KMS-11 (cell line): Measurements from ENCODE around the gene ACER3.
"Not testable (repeated sequence)": the region's sequence is repeated elsewhere in the genome, so short reads cannot be mapped to it uniquely, and the experiment has no call there.

Source experiments
- H2AFZ ChIP-seq: fragments of 200-600 bp; sonication (generic); 2 replicates; pipeline ENCODE4 v1.6.1; 2016; ENCODE audit warnings: antibody characterized with exemption, mixed run types, low read depth
- H3K27ac ChIP-seq: fragments of 200-600 bp; sonication (generic); 2 replicates; pipeline ENCODE4 v1.6.1; 2016; ENCODE audit warnings: mild to moderate bottlenecking, mixed run types
- H3K27me3 ChIP-seq: fragments of 200-600 bp; sonication (generic); 2 replicates; pipeline ENCODE4 v1.6.1; 2017; ENCODE audit warnings: mild to moderate bottlenecking, low read depth, mixed run types, moderate library complexity; ENCODE audit not compliant: insufficient read depth
- H3K36me3 ChIP-seq: fragments of 200-600 bp; sonication (generic); 2 replicates; pipeline ENCODE4 v1.6.1; 2017; ENCODE audit warnings: mild to moderate bottlenecking, mixed run types; ENCODE audit not compliant: insufficient read depth
- H3K4me1 ChIP-seq: fragments of 200-600 bp; sonication (generic); 2 replicates; pipeline ENCODE4 v1.6.1; 2016; ENCODE audit warnings: mild to moderate bottlenecking, low read depth, mixed run types; ENCODE audit not compliant: poor library complexity, severe bottlenecking
- H3K4me2 ChIP-seq: fragments of 200-600 bp; sonication (generic); 2 replicates; pipeline ENCODE4 v1.7.0; 2016; ENCODE audit warnings: mild to moderate bottlenecking, mixed run types
- H3K4me3 ChIP-seq: fragments of 200-600 bp; sonication (generic); IDR thresholded peaks from 2 replicates; pipeline ENCODE4 v1.6.1; 2017; ENCODE audit warnings: low read depth, low read length, mixed read lengths; ENCODE audit not compliant: insufficient read depth
- H3K79me2 ChIP-seq: fragments of 200-600 bp; sonication (generic); 2 replicates; pipeline ENCODE4 v1.6.1; 2016; ENCODE audit warnings: low read depth, mixed run types; ENCODE audit not compliant: insufficient read depth
- H3K9ac ChIP-seq: fragments of 200-600 bp; sonication (generic); 2 replicates; pipeline ENCODE4 v1.6.1; 2016; ENCODE audit warnings: mild to moderate bottlenecking, mixed run types
- H4K20me1 ChIP-seq: fragments of 200-600 bp; sonication (generic); 2 replicates; pipeline ENCODE4 v1.6.1; 2016; ENCODE audit warnings: mild to moderate bottlenecking, mixed run types; ENCODE audit not compliant: insufficient read depth
- TF ChIP-seq, protein P1 (sequence below): fragments of 200-600 bp; sonication (generic); conservative IDR thresholded peaks from 2 replicates; pipeline ENCODE4 v1.6.1; 2017; ENCODE audit warnings: low read depth, mild to moderate bottlenecking, antibody characterized with exemption, low read length, moderate library complexity, mixed read lengths

ACER3 gene

DNA sequence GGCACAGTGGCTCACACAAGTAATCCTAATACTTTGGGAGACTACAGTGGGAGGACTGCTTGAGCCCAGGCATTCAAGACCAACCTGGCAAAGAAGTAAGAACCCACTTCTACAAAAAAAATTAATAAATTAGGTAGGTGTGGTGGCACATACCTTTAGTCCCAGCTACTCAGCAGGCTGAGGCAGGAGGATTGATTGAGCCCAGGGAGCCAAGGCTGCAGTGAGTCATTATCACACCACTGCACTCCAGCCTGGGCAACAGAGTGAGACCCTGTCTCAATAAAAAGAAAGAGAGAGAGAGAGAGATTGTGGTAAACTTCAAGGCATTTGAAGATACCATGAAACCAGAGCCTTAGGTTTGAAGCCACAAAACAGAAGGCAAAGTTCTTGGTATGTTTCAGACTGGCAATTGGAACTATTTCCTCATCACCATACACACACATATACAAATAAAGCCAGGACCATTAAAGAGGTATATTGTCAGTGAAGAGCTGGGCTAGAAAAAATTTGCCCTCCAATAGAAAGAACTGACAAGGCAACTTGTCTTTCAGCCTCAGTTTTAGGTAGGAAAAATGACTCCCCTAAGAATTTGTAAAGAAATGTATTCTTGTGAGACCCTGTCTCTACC lies 148.9 kb downstream of the ACER3 start:
- Histone ChIP-seq H3K27me3 (no peaks in the 10 kb centered on the region), H3K4me2 (no peak overlapping the region), H3K36me3 (no peaks in the 10 kb centered on the region), H3K27ac (no peak overlapping the region), H3K4me1 (no peaks in the 10 kb centered on the region), H3K4me3 (no peak overlapping the region), H2AFZ (no peak overlapping the region), H4K20me1 (no peaks in the 10 kb centered on the region), H3K9ac (no peak overlapping the region), H3K79me2 (no peaks in the 10 kb centered on the region)
- TF ChIP-seq, protein P1, sequence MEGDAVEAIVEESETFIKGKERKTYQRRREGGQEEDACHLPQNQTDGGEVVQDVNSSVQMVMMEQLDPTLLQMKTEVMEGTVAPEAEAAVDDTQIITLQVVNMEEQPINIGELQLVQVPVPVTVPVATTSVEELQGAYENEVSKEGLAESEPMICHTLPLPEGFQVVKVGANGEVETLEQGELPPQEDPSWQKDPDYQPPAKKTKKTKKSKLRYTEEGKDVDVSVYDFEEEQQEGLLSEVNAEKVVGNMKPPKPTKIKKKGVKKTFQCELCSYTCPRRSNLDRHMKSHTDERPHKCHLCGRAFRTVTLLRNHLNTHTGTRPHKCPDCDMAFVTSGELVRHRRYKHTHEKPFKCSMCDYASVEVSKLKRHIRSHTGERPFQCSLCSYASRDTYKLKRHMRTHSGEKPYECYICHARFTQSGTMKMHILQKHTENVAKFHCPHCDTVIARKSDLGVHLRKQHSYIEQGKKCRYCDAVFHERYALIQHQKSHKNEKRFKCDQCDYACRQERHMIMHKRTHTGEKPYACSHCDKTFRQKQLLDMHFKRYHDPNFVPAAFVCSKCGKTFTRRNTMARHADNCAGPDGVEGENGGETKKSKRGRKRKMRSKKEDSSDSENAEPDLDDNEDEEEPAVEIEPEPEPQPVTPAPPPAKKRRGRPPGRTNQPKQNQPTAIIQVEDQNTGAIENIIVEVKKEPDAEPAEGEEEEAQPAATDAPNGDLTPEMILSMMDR, result no peak

DNA sequence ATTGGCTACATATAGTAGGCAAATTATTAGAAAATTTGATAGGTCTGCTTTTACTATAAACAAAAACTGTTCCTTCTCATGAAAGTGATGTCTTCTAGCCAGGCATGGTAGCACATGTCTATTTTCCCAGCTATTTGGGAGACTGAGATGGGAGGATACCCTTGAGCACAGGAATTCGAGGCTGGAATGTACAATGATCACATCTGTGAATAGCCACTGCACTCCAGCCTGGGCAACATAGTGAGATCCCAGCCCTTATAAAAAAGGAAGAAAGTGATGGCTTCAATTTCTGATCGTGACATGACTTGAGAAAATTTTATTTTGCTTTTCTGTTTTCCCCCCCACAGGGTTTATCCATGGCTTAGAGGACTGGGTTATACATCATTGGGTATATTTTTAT lies 154.0 kb downstream of the ACER3 start:
- TF ChIP-seq, protein P1, result no peak
- Histone ChIP-seq H3K36me3 (no peaks in the 10 kb centered on the region), H3K4me2 (no peak overlapping the region), H3K4me3 (no peak overlapping the region), H3K9ac (no peak overlapping the region), H2AFZ (no peak overlapping the region), H3K4me1 (no peaks in the 10 kb centered on the region), H3K27ac (no peak overlapping the region), H3K27me3 (no peaks in the 10 kb centered on the region), H3K79me2 (no peaks in the 10 kb centered on the region), H4K20me1 (no peaks in the 10 kb centered on the region)

DNA sequence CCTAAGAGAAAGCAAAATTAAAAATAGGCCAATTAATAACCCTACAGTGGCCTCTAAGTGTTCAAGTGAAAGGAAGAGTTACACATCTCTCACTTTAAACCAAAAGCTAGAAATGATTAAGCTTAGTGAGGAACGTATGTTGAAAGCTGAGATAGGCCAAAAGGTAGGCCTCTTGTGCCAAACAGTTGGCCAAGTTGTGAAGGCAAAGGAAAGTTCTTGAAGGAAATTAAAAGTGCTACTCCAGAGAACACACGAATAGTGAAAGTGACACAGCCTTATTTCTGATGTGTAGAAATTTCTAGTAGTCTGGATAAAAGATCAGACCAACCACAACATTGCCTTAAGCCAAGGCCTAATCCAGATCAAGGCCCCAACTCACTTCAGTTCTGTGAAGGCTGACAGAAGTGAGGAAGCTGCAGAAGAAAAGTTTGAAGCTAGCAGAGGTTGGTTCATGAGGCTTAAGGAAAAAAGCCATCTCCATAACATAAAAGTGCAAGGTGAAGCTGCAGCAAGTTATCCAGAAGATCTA lies 157.7 kb downstream of the ACER3 start:
- H3K36me3 ChIP-seq, H3K4me2 ChIP-seq, H3K79me2 ChIP-seq, H3K4me1 ChIP-seq, H3K27me3 ChIP-seq, H3K9ac ChIP-seq, H2AFZ ChIP-seq, H3K4me3 ChIP-seq, H4K20me1 ChIP-seq, H3K27ac ChIP-seq: not testable (repeated sequence)

DNA sequence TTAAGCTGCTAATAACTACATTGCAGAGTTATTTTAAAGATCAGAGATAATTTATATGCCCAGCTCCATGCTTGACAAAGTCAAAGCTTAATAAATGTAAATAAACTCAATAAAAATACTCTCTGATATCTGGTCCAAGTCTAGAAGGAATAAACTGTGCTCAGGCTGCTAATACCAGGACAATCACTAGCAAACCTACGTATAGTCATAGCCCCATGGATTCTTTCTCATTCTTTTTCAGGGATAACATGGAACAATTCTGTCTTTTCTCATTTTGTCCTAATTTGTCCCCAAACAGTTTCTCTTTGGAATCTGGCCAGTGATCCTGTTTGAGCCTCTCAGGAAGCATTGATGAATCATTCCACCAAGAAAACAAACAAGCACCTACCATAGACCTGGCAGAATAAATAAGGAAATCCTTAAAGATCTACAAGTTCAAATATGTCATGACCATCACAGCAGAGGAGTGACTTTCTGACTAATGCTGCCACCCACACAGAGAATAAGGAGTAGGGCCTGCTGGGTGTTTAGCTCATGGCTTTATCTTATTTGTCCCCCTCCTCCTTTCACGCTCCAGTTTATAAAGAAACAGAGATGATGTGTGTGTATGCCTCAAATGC lies 159.4 kb downstream of the ACER3 start:
- no peaks in the 10 kb centered on the region for H3K79me2 ChIP-seq
- no peak overlapping the region for H3K9ac ChIP-seq
- no peaks in the 10 kb centered on the region for H3K4me1 ChIP-seq
- H3K4me2 ChIP-seq, result no peak overlapping the region
- H3K27me3 ChIP-seq, result no peaks in the 10 kb centered on the region
- TF ChIP-seq, protein P1, result no peak
- H4K20me1 ChIP-seq, result no peaks in the 10 kb centered on the region
- H3K27ac ChIP-seq, result no peak overlapping the region
- no peaks in the 10 kb centered on the region for H3K36me3 ChIP-seq
- H3K4me3 ChIP-seq, result no peak overlapping the region
- no peak overlapping the region for H2AFZ ChIP-seq

DNA sequence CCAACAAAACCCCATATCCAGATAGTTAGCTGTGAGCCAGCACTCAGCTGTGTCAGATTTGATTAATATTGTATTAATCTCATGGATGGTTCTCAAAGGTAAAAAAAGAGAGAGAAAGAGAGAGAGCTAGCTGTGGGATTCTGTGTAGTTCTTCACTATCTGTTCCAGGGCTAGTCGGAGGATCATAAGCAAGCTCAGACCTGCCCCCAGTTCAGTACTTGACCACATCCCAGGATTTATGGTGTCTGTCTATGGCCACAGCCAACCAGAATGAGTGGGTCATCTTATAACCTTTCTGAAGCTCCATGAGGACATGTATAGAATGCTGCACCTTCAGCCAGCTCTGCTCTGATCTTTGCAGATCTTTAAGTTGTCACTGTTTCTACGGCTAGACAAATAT lies 160.0 kb downstream of the ACER3 start:
- Histone ChIP-seq H4K20me1 (no peaks in the 10 kb centered on the region), H2AFZ (no peak overlapping the region), H3K4me2 (no peak overlapping the region), H3K36me3 (no peaks in the 10 kb centered on the region), H3K9ac (no peak overlapping the region), H3K4me1 (no peaks in the 10 kb centered on the region), H3K27ac (no peak overlapping the region), H3K4me3 (no peak overlapping the region), H3K79me2 (no peaks in the 10 kb centered on the region), H3K27me3 (no peaks in the 10 kb centered on the region)
- TF ChIP-seq, protein P1, result no peak
